Epithelial cell of esophagus (primary cell): Measurements from ENCODE around the gene INSIG2.

Experiments
- DNase-seq: peaks from one replicate; pipeline ENCODE4 v3.0.0; 2010; ENCODE audit warnings: low read depth
- H3K4me3 ChIP-seq: 2 replicates; pipeline ENCODE4 v1.5.1; 2011; ENCODE audit warnings: mild to moderate bottlenecking, low read length, control low read depth
- TF ChIP-seq, protein P1 (sequence below): IDR thresholded peaks from 2 replicates; pipeline ENCODE4 v1.5.1; 2011; ENCODE audit warnings: low read depth, mild to moderate bottlenecking, low read length, control low read depth, inconsistent platforms; ENCODE audit not compliant: insufficient read depth; ENCODE audit errors: missing control alignments

Gene INSIG2

DNA sequence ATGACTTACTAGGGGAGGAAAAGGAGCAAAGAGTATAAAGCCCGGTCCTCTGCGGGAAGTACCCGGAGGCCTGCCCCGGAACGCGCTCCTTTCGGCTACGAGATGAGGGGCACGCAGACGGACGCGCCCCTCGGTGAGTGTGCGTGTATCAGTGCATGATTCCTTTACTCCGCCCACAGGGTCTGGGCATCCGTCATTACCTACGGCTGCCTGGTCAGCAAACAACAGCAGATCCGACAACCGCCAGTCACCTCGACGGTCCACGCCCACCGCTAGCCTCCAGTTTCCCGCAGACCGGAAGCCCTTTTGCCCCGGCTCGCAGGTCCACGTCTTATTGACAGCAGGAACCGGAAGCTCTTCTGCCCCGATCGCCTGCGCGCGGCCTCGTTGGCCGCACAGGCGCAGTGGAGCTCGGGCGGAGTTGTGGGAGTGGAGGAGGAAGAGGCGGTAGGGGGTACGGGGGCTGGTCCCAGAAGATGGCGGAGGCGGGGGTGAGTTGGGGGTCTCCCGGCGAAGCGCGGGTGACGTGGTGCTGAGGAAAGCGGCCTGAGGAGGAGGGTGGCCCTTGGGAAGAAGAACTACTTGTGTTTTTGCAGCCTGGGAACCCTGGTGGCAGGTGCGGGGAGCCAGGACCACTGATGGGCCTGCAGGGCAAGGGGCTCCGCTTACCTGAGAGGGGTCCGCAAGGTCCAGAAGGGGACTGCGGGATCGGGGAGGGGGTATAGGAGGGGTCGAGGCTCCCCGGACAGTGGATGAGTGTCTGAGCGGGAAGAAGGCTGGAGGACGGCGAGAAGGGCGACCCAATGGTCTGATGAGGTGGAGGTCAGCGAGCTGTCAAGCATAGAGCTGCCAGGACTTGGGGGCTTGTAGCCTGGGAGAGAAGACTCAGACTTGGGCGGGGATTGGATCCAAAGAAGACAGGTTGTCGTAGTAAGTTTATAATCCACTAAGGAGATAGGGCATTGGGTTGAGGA, at the start of gene INSIG2:
TSS of gene INSIG2 (plus strand) at position 421 of the 974 bp plus-strand sequence. CDS start 8,086 bp downstream, outside the sequence.
- peak within 1 kb of the TSS; percentile 92 for H3K4me3 ChIP-seq
- TF ChIP-seq, protein P1, sequence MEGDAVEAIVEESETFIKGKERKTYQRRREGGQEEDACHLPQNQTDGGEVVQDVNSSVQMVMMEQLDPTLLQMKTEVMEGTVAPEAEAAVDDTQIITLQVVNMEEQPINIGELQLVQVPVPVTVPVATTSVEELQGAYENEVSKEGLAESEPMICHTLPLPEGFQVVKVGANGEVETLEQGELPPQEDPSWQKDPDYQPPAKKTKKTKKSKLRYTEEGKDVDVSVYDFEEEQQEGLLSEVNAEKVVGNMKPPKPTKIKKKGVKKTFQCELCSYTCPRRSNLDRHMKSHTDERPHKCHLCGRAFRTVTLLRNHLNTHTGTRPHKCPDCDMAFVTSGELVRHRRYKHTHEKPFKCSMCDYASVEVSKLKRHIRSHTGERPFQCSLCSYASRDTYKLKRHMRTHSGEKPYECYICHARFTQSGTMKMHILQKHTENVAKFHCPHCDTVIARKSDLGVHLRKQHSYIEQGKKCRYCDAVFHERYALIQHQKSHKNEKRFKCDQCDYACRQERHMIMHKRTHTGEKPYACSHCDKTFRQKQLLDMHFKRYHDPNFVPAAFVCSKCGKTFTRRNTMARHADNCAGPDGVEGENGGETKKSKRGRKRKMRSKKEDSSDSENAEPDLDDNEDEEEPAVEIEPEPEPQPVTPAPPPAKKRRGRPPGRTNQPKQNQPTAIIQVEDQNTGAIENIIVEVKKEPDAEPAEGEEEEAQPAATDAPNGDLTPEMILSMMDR: peak; percentile 38
- DNase-seq: peak; percentile 97

- TF ChIP-seq, protein P1: no peak
Observed at GRCh38 chr2:118040891-118041290, 47.4 kb upstream of the INSIG2 start.

GRCh38 chr2:118044103-118044716, 44.1 kb upstream of the INSIG2 start:
- no peak overlapping the region for H3K4me3 ChIP-seq
- DNase-seq: no peak
- TF ChIP-seq, protein P1: no peak

More at GRCh38 chr2:118040891-118041290, 47.4 kb upstream of the INSIG2 start:
- H3K4me3 ChIP-seq: no peak overlapping the region
- no peak for DNase-seq

DNA sequence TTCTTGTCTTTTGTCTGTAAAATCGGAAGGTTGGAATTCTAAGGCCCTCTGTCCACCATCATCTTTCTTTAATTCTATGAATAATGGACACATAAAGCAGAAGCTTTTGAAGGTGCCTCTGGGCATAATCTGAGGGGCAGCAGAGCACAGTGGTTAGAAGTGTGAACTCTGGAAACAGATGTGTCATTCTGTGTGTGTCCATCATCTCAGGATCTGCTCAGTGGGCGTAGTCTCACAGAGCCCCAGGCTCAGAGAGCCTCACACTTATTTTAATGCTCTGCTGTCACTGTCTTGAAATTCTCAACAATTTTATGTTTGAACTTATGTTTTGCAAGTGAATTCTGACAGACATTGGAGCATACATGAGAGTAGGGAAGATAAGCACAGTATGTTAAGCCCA, 43.4 kb upstream of the INSIG2 start:
- no peak for DNase-seq
- TF ChIP-seq, protein P1: no peak
- no peak overlapping the region for H3K4me3 ChIP-seq

DNA sequence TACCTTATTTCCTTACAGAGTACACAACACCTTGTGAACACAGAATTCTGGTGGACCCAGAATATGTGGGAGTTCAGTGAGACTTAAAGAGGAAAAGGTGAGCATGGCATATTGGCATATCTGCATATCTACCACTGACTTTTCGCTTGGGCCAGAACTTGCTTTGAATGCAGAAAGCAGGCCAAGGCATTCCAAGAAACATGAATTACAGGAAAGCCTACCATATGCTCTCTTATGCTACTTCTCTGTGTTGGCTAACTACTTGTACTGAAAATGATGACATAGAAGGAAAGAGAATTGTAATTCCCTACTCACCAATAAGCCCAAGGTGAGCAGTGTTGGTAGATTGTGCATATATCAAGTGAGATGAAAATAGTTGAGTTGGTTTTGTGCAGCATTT, 43.0 kb upstream of the INSIG2 start:
- DNase-seq: no peak
- no peak overlapping the region for H3K4me3 ChIP-seq
- TF ChIP-seq, protein P1: no peak

GRCh38 chr2:118046634-118047210, 41.5 kb upstream of the INSIG2 start:
- TF ChIP-seq, protein P1: peak; percentile 55
- peak; percentile 50 for DNase-seq
- H3K4me3 ChIP-seq: no peak overlapping the region
